T-cell (primary cell): ENCODE results near the gene FBLN7. TPM values are rescaled to one million over a fixed set of nuclear protein-coding genes. Genes with fewer than 3 reads are reported as not detected.

ENCODE experiments used
- ATAC-seq, 4 experiments: fragments of 200-7000 bp in 3 of 4; fragments of 150-1000 bp in 1 of 4; cut with Tn5 transposase; replicated peaks in 1 of 4; 1 replicate in 3 of 4; 2 replicates in 1 of 4; pipeline ENCODE4 v1.10.0; 2021; ENCODE audit warnings: moderate library complexity in 3 of 4, mild to moderate bottlenecking in 2 of 4, moderate number of reproducible peaks in 1 of 4
- CTCF ChIA-PET, 2 donors: fragments of 300-600 bp; sonication (Branson Sonifier 250); formaldehyde crosslinking; loops; one replicate each; lab custom pipeline; 2022; ENCODE audit warnings: antibody characterized with exemption in 2 of 2; lab: Charles Lee
- POLR2A ChIA-PET, 2 donors: fragments of 300-600 bp; sonication (Branson Sonifier 250); formaldehyde crosslinking; loops; one replicate each; lab custom pipeline; 2022; ENCODE audit warnings: antibody characterized with exemption in 2 of 2; lab: Charles Lee
- DNase-seq, 35 experiments: peaks; one replicate each; pipeline versions ENCODE4 v3.0.0 to v3.0.0-alpha.2; 2013 to 2023
- H3K27ac ChIP-seq: one replicate; pipeline ENCODE4 v1.5.1; 2013; ENCODE audit warnings: low read length
- H3K27me3 ChIP-seq, 2 experiments: replicated peaks in 1 of 2; 1 replicate in 1 of 2; 2 replicates in 1 of 2; pipeline versions ENCODE4 v1.6.1 to v1.7.0; 2013; ENCODE audit warnings: low read length in 1 of 2, mixed read lengths in 1 of 2; ENCODE audit not compliant: control insufficient read depth in 2 of 2, insufficient read depth in 2 of 2; ENCODE audit errors: extremely low read depth in 1 of 2
- H3K36me3 ChIP-seq, 2 donors: 1 replicate in 1 of 2; 2 replicates in 1 of 2; pipeline versions ENCODE4 v1.6.1 to v1.7.0; 2013; ENCODE audit warnings: low read length in 1 of 2; ENCODE audit not compliant: control insufficient read depth in 2 of 2, insufficient read depth in 1 of 2; ENCODE audit errors: extremely low read depth in 1 of 2
- H3K4me1 ChIP-seq, 2 experiments: 1 replicate in 1 of 2; 2 replicates in 1 of 2; pipeline versions ENCODE4 v1.6.1 to v1.7.0; 2013; ENCODE audit warnings: low read length in 2 of 2, mixed read lengths in 1 of 2; ENCODE audit not compliant: insufficient read depth in 2 of 2, control insufficient read depth in 1 of 2; ENCODE audit errors: extremely low read depth in 1 of 2
- H3K4me3 ChIP-seq, 2 donors: 1 replicate in 1 of 2; 2 replicates in 1 of 2; pipeline versions ENCODE4 v1.5.1 to v1.7.0; 2013; ENCODE audit warnings: mild to moderate bottlenecking in 2 of 2, low read length in 1 of 2, moderate library complexity in 1 of 2; ENCODE audit not compliant: control insufficient read depth in 1 of 2; ENCODE audit errors: extremely low read depth in 1 of 2
- H3K9me3 ChIP-seq: 2 replicates; pipeline ENCODE4 v1.7.0; 2013
- H3K27ac Mint-ChIP-seq, 2 donors: one replicate each; pipeline ENCODE4 v1.8.0; 2020 to 2021; ENCODE audit warnings: mild to moderate bottlenecking in 2 of 2, mixed read lengths in 2 of 2
- H3K27me3 Mint-ChIP-seq, 2 donors: one replicate each; pipeline ENCODE4 v1.8.0; 2021 to 2022; ENCODE audit warnings: mixed read lengths in 2 of 2
- H3K36me3 Mint-ChIP-seq: one replicate; pipeline ENCODE4 v1.8.0; 2021; ENCODE audit warnings: mixed read lengths
- H3K4me1 Mint-ChIP-seq, 3 donors: one replicate each; pipeline ENCODE4 v1.8.0; 2020 to 2022; ENCODE audit warnings: mixed read lengths in 3 of 3, mild to moderate bottlenecking in 1 of 3
- H3K4me3 Mint-ChIP-seq, 3 donors: one replicate each; pipeline ENCODE4 v1.8.0; 2020 to 2022; ENCODE audit warnings: mild to moderate bottlenecking in 3 of 3, mixed read lengths in 3 of 3, moderate library complexity in 3 of 3
- H3K9me3 Mint-ChIP-seq, 3 donors: one replicate each; pipeline ENCODE4 v1.8.0; 2020 to 2022; ENCODE audit warnings: mixed read lengths in 3 of 3
- WGBS: methylation state at CpG from one replicate; pipeline ENCODE4 v1.1.5; 2013; ENCODE audit warnings: missing lambda C conversion rate; ENCODE audit not compliant: insufficient coverage; 5-methylcytosine and 5-hydroxymethylcytosine counted together
- total RNA-seq, 35 experiments: library from RNA in 6 of 35; stranded (reverse) in 6 of 35; fragments of 120-200 nt in 1 of 35; gene quantifications; one replicate each; pipeline versions ENCODE4 v1.2.1 to v1.2.4 and lab custom pipeline; 2013 to 2026

Gene FBLN7
- total RNA-seq, 5 donors from 2014 or later (not counting 1 experiment from before 2014, with no cell fraction given): 11.9 to 68.5 (median 48.8) TPM

- ChIA-PET CTCF (no interaction called here), POLR2A (no interaction called here)
- Mint-ChIP-seq H3K9me3 (no peaks in the 10 kb centered on the region), H3K27me3 (no peaks in the 10 kb centered on the region), H3K27ac (no peak overlapping the region), H3K36me3 (no peaks in the 10 kb centered on the region), H3K4me1 (peaks cover 18 to 19% (median 19%) of the 10 kb centered on the region in 3 donors), H3K4me3 (no peak overlapping the region)
- DNase-seq (no peak), ATAC-seq (no peak)
- H3K36me3 ChIP-seq: no peaks in the 10 kb centered on the region
- H3K27ac ChIP-seq: no peak overlapping the region
- WGBS: 96% methylated on average over 14 of the region's 52 CpGs
- H3K27me3 ChIP-seq: peaks cover 0 to 4% of the 10 kb centered on the region in 2 experiments
- H3K9me3 ChIP-seq: no peaks in the 10 kb centered on the region
- peaks cover 2 to 20% of the 10 kb centered on the region in 2 experiments for H3K4me1 ChIP-seq
- H3K4me3 ChIP-seq: no peak overlapping the region
Measured at GRCh38 chr2:112160283-112161250, 22.4 kb downstream of the FBLN7 start.

DNA sequence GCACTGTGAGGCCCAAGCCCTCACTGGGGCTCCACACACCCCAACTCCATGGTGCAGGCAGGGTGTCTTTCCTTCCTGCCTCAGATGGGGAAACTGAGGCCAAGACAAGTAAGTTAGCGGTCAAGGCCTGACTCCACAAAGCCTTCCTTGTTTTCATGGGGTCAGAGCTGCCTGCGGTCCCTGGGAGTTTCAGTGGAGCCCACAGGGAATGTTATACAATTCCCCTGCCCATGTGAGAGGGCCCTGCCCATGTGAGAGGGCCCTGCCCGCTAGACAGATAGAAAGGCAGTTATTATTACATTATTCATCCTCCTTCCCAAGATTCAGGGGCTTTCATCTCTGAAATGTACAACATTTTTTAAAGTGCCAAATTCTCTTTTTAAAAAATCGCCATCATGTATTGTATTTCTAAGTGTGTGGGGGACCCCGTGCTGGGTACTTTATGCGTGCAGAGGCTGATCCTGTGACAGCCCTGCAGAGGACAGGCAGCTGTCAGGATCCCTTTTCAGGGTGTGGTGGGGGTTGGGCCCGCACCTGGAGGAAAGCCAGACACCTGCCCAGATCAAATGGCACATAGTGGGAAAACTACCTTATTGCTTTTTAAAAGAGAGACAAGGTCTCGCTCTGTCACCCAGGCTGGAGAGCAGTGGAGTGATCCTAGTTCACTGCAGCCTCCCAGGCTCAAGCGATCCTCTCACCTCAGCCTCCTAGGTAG lies 23.4 kb downstream of the FBLN7 start:
- ChIA-PET POLR2A (interaction anchor here in 1 of 2 donors (0.7 kb wide), 1 partner anchor 34 kb away, joined by 7 read pairs; no protein-coding TSS in a partner anchor), CTCF (interaction anchor here in 1 of 2 donors (0.5 kb wide), 1 partner anchor 45 kb away, joined by 4 read pairs; no protein-coding TSS in a partner anchor)
- DNase-seq (no peak), ATAC-seq (no peak)
- Histone ChIP-seq H3K4me3 (no peak overlapping the region), H3K27me3 (peaks cover 0 to 4% of the 10 kb centered on the region in 2 experiments), H3K36me3 (no peaks in the 10 kb centered on the region), H3K9me3 (no peaks in the 10 kb centered on the region), H3K27ac (no peak overlapping the region), H3K4me1 (peaks cover 0 to 10% of the 10 kb centered on the region in 2 experiments)
- Mint-ChIP-seq H3K36me3 (no peaks in the 10 kb centered on the region), H3K27me3 (no peaks in the 10 kb centered on the region), H3K27ac (no peak overlapping the region), H3K4me3 (no peak overlapping the region), H3K9me3 (no peaks in the 10 kb centered on the region), H3K4me1 (peaks cover 8 to 10% (median 9%) of the 10 kb centered on the region in 3 donors)
- WGBS: 96% methylated on average over 6 of the region's 9 CpGs

GRCh38 chr2:112162341-112162740 lies 24.2 kb downstream of the FBLN7 start:
- DNase-seq (no peak), ATAC-seq (no peak)
- H3K9me3 ChIP-seq: no peaks in the 10 kb centered on the region
- POLR2A ChIA-PET: interaction anchor here in 1 of 2 donors (0.7 kb wide), 1 partner anchor 35 kb away, joined by 7 read pairs; no protein-coding TSS in a partner anchor
- H3K4me3 ChIP-seq: no peak overlapping the region
- H3K4me1 ChIP-seq: peaks cover 2 to 3% of the 10 kb centered on the region in 2 experiments
- no peak overlapping the region for H3K27ac Mint-ChIP-seq
- no peaks in the 10 kb centered on the region for H3K27me3 Mint-ChIP-seq
- H3K27ac ChIP-seq: no peak overlapping the region
- WGBS: 93% methylated on average over 6 of the region's 6 CpGs
- H3K27me3 ChIP-seq: peaks cover 0 to 4% of the 10 kb centered on the region in 2 experiments
- peaks cover 10 to 13% (median 12%) of the 10 kb centered on the region in 3 donors for H3K4me1 Mint-ChIP-seq
- no peaks in the 10 kb centered on the region for H3K36me3 Mint-ChIP-seq
- CTCF ChIA-PET: interaction anchor here in 1 of 2 donors (0.7 kb wide), 1 partner anchor 90 kb away, joined by 5 read pairs; no protein-coding TSS in a partner anchor
- H3K9me3 Mint-ChIP-seq: no peaks in the 10 kb centered on the region
- H3K4me3 Mint-ChIP-seq: no peak overlapping the region
- no peaks in the 10 kb centered on the region for H3K36me3 ChIP-seq

- no peaks in the 10 kb centered on the region for H3K36me3 Mint-ChIP-seq
- WGBS: 98% methylated on average over 10 of the region's 11 CpGs
- Histone ChIP-seq H3K27me3 (peaks cover 0 to 4% of the 10 kb centered on the region in 2 experiments), H3K9me3 (no peaks in the 10 kb centered on the region), H3K4me1 (peaks cover 0 to 2% of the 10 kb centered on the region in 2 experiments), H3K36me3 (no peaks in the 10 kb centered on the region), H3K4me3 (no peak overlapping the region), H3K27ac (no peak overlapping the region)
- ChIA-PET POLR2A (no interaction called here), CTCF (no interaction called here)
- H3K4me3 Mint-ChIP-seq: no peak overlapping the region
- no peaks in the 10 kb centered on the region for H3K27me3 Mint-ChIP-seq
- DNase-seq (no peak), ATAC-seq (no peak)
- H3K4me1 Mint-ChIP-seq: peaks cover 8 to 16% (median 10%) of the 10 kb centered on the region in 3 donors
- H3K9me3 Mint-ChIP-seq: no peaks in the 10 kb centered on the region
- no peak overlapping the region for H3K27ac Mint-ChIP-seq
Measured at GRCh38 chr2:112162956-112163355, 24.8 kb downstream of the FBLN7 start.

GRCh38 chr2:112163541-112163981 lies 25.4 kb downstream of the FBLN7 start:
- ChIA-PET CTCF (no interaction called here), POLR2A (no interaction called here)
- H3K36me3 ChIP-seq: no peaks in the 10 kb centered on the region

DNA sequence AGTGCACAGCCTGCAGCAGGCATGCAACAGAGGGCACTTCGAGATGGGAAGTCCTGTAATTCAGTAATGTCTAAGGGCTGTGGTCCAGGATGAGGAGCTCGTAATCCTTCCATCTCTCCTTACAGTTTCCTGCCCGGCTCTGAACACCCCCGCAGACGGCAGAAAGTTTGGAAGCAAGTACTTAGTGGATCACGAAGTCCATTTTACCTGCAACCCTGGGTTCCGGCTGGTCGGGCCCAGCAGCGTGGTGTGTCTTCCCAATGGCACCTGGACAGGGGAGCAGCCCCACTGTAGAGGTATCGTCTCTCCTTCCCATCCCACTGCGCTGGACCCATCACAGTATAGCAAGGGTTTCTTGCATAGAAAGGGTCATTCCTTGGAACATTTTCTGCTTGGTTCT lies 26.7 kb downstream of the FBLN7 start:
- peaks cover 14 to 19% (median 18%) of the 10 kb centered on the region in 3 donors for H3K4me1 Mint-ChIP-seq
- CTCF ChIA-PET: interaction anchor here in 1 of 2 donors (0.6 kb wide), 1 partner anchor 13 kb away, joined by 3 read pairs; no protein-coding TSS in a partner anchor

More at GRCh38 chr2:112163541-112163981, 25.4 kb downstream of the FBLN7 start:
- Histone ChIP-seq H3K27me3 (peaks cover 0 to 4% of the 10 kb centered on the region in 2 experiments), H3K9me3 (no peaks in the 10 kb centered on the region), H3K4me3 (no peak overlapping the region), H3K4me1 (peaks cover 2 to 4% of the 10 kb centered on the region in 2 experiments), H3K27ac (no peak overlapping the region)
- WGBS: 83% methylated on average over 8 of the region's 9 CpGs
- ATAC-seq (no peak), DNase-seq (no peak)
- Mint-ChIP-seq H3K27ac (no peak overlapping the region), H3K4me3 (no peak overlapping the region), H3K36me3 (no peaks in the 10 kb centered on the region), H3K4me1 (peaks cover 14 to 19% (median 14%) of the 10 kb centered on the region in 3 donors), H3K9me3 (no peaks in the 10 kb centered on the region), H3K27me3 (no peaks in the 10 kb centered on the region)

More for the DNA sequence above, 26.7 kb downstream of the FBLN7 start:
- no peaks in the 10 kb centered on the region for H3K27me3 Mint-ChIP-seq
- Histone ChIP-seq H3K36me3 (no peaks in the 10 kb centered on the region), H3K4me3 (no peak overlapping the region), H3K27ac (no peak overlapping the region), H3K27me3 (peaks cover 0 to 4% of the 10 kb centered on the region in 2 experiments), H3K9me3 (no peaks in the 10 kb centered on the region), H3K4me1 (peaks cover 2 to 5% of the 10 kb centered on the region in 2 experiments)
- H3K36me3 Mint-ChIP-seq: no peaks in the 10 kb centered on the region
- no peaks in the 10 kb centered on the region for H3K9me3 Mint-ChIP-seq
- POLR2A ChIA-PET: interaction anchor here in 1 of 2 donors (0.6 kb wide), 1 partner anchor 58 kb away, joined by 3 read pairs; no protein-coding TSS in a partner anchor
- DNase-seq (no peak), ATAC-seq (no peak)
- no peak overlapping the region for H3K4me3 Mint-ChIP-seq
- 87% methylated on average over 5 of the region's 11 CpGs for WGBS
- H3K27ac Mint-ChIP-seq: no peak overlapping the region
